HepG2 (cell line): ENCODE measurements around the gene RBM22. TPM values are rescaled to one million over a fixed set of nuclear protein-coding genes. Genes with fewer than 3 reads are reported as not detected.

Source experiments
- CENPX ChIP-seq: sonication (generic); formaldehyde crosslinking; IDR thresholded peaks from 2 replicates; pipeline ENCODE4 v1.9.0; 2021; ENCODE audit warnings: mild to moderate bottlenecking, missing genetic modification reagents, moderate library complexity
- GPBP1L1 ChIP-seq: sonication (generic); formaldehyde crosslinking; IDR thresholded peaks from 2 replicates; pipeline ENCODE4 v1.5.0; 2020; ENCODE audit warnings: mild to moderate bottlenecking, missing genetic modification reagents
- NAIF1 ChIP-seq: sonication (generic); formaldehyde crosslinking; IDR thresholded peaks from 2 replicates; pipeline ENCODE4 v1.5.0; 2020; ENCODE audit warnings: mild to moderate bottlenecking, missing genetic modification reagents, borderline replicate concordance
- NFRKB ChIP-seq: fragments of 450-650 bp; IDR thresholded peaks from 2 replicates; pipeline ENCODE4 v1.6.1; 2017
- NR3C1 ChIP-seq: sonication (generic); formaldehyde crosslinking; IDR thresholded peaks from 2 replicates; pipeline ENCODE4 v1.4.0; 2020; ENCODE audit warnings: missing genetic modification reagents
- POGK ChIP-seq: sonication (generic); formaldehyde crosslinking; conservative IDR thresholded peaks from 2 replicates; pipeline ENCODE4 v1.8.0; 2022; ENCODE audit warnings: mild to moderate bottlenecking, moderate library complexity, missing genetic modification reagents
- SIX4 ChIP-seq: sonication (generic); formaldehyde crosslinking; IDR thresholded peaks from 2 replicates; pipeline ENCODE4 v1.4.0; 2020; ENCODE audit warnings: missing genetic modification reagents
- TBL1XR1 ChIP-seq: fragments of 150-350 bp; IDR thresholded peaks from 2 replicates; pipeline ENCODE4 v1.6.1; 2014; ENCODE audit warnings: borderline replicate concordance, low read length; ENCODE audit not compliant: partially characterized antibody
- TRIM24 ChIP-seq: sonication (generic); formaldehyde crosslinking; IDR thresholded peaks from 2 replicates; pipeline ENCODE4 v1.8.0; 2022; ENCODE audit warnings: mild to moderate bottlenecking, missing genetic modification reagents
- ZHX1 ChIP-seq: sonication (generic); formaldehyde crosslinking; IDR thresholded peaks from 2 replicates; pipeline ENCODE4 v1.8.1; 2022; ENCODE audit warnings: low read depth, mild to moderate bottlenecking, missing genetic modification reagents
- ZMAT3 ChIP-seq: sonication (generic); formaldehyde crosslinking; conservative IDR thresholded peaks from 2 replicates; pipeline ENCODE4 v1.7.0; 2021; ENCODE audit warnings: missing genetic modification reagents
- ZNF441 ChIP-seq: sonication (generic); formaldehyde crosslinking; IDR thresholded peaks from 2 replicates; pipeline ENCODE4 v1.7.0; 2021; ENCODE audit warnings: missing genetic modification reagents, borderline replicate concordance
- ZNF687 ChIP-seq: sonication (generic); formaldehyde crosslinking; IDR thresholded peaks from 2 replicates; pipeline ENCODE4 v1.5.1; 2020; ENCODE audit warnings: mild to moderate bottlenecking, missing genetic modification reagents, moderate library complexity
- ZNF768 ChIP-seq: sonication (generic); formaldehyde crosslinking; IDR thresholded peaks from 2 replicates; pipeline ENCODE4 v1.4.0; 2020; ENCODE audit warnings: missing genetic modification reagents
- polyA plus RNA-seq, 8 experiments: library from polyadenylated mRNA; depleted of rRNA in 3 of 8; stranded (reverse) in 7 of 8; unstranded in 1 of 8; fragments of >200 nt; fragmentation: Illumina TruSeq in 4 of 8; extraction: Trizol in 4 of 8; gene quantifications; 2 replicates each; pipeline versions ENCODE4 v1.2.1 to v1.2.3, GENCODE V29; 2011 to 2016; ENCODE audit warnings: low read depth in 4 of 8, missing spikeins in 1 of 8, mixed read lengths in 1 of 8; ENCODE audit not compliant: insufficient read depth in 1 of 8
- total RNA-seq, 5 experiments: library from RNA; depleted of rRNA; stranded (reverse); fragments of >200 nt; fragmentation: Illumina TruSeq; extraction: Trizol; gene quantifications; 2 replicates each; pipeline ENCODE4 v1.2.3, GENCODE V29; 2016; ENCODE audit warnings: low read depth in 1 of 5

The RBM22 gene
- total and polyA plus RNA-seq, 2 of the 13 experiments (the other 11 are each of a cell fraction or from before 2014, with no cell fraction given), result 28.3 to 35.0 TPM

- TF ChIP-seq ZNF687 (CRISPR knock-in tag), result peak; percentile 33; the same call in 1 of the 2 replicates
- no peak for TF ChIP-seq SIX4
- no peak for TF ChIP-seq NFRKB
- no peak for TF ChIP-seq TBL1XR1
- no peak for TF ChIP-seq CENPX (CRISPR knock-in tag)
- TF ChIP-seq NR3C1 (CRISPR knock-in tag), result no peak
- no peak for TF ChIP-seq ZHX1 (CRISPR knock-in tag)
- TF ChIP-seq POGK (CRISPR knock-in tag), result no peak
- TF ChIP-seq ZNF768 (CRISPR knock-in tag), result peak; percentile 92
- TF ChIP-seq GPBP1L1 (CRISPR knock-in tag), result no peak
- no peak for TF ChIP-seq ZNF441 (CRISPR knock-in tag)
- TF ChIP-seq NAIF1 (CRISPR knock-in tag), result no peak
- TF ChIP-seq TRIM24, result no peak
- TF ChIP-seq ZMAT3 (CRISPR knock-in tag), result no peak
- TF ChIP-seq, all 625 proteins: peak for 7
Observed at GRCh38 chr5:150650021-150651006, 50.5 kb downstream of the RBM22 start (continued).
